Kidney tubule cell (primary cell): Measurements from ENCODE around the gene MLC1.

Experiments
- DNase-seq: peaks from one replicate; pipeline ENCODE4 v3.0.0-alpha.2; 2018; ENCODE audit warnings: low spot score

MLC1 gene

DNA sequence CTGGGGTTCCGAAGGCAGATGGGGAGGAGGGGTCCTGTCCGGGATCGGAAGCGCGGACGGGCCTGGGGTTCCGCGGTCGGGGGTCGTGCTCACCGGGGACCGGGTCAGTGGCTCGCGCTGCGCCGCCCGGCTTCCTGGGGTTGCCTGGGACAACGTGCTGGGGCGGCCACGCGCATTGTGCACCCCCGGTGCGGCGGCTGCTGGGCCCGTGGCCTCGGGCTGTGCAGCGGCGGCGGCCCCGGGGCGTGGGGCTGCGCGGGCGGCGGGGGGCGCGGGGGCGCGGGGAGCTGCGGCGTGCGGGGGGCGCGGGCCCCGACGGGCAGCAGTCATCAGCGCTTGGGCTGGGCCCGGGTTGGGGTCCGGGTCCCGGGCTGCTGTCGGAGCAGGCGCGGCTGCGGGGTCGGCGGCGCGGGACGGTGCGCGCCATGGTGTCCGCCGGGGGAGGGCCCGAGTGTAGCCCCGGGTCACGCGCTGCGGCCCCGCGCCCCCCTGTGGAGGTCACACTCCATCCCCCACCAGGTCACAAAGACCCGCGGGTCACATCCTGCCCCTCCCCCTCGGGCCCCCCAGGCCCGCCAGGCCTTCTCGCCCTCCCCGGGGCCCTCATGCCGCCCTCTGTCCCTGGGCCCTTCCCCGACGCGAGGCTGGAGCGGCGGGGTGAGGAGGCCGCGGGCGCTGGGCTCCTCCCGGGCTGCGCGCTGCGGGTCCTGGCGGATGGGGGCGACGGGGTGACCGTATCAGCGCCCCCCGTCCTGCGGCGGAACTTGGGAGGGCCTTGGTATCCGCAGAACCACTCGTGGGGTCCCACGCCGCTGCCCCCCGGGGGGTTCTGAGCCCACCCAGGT, 26.9 kb downstream of the MLC1 start, which contains the start of gene TTLL8:
Gene TTLL8 (minus strand): TSS at position 238 of the 845 bp plus-strand sequence.
- DNase-seq = no peak

- no peak for DNase-seq
Observed at GRCh38 chr22:50057278-50058060, 27.8 kb downstream of the MLC1 start.

DNA sequence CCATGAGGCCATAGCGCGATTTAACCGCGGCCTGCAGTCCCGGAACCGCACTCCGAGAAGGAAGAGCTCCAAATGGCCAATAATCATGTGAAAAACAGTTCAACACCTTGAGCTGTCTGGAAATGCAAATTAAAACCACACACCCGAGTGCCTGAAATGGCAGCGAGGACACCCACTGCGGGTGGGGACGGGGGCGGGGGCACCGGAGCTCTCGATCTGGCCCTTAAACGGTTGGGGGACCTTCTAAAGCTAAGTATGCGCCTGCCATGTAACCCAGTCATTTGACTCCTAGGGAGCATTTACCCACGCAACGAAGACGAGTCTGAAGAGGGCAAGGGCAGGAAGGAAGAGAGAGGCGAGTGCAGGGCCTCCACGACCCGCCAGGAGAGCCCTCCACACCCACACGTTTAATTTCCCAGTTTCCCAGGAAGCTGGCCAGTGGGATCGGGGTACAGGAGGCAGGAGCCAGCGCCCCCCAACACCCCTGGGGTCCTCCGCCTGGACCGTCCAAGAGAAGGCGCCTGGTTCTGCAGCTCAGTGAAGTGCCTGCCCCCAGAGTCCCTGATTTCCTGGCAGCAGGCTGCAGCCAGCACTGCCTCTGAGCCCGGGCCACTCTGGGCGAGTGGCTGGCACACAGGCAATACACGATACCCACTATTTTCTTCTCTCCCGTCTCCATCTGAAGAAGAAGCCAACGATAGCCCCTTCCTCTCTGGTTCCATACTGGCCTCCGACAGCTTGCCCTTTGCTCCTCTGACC, 28.8 kb downstream of the MLC1 start:
- no peak for DNase-seq

GRCh38 chr22:50053861-50054260, 31.4 kb downstream of the MLC1 start:
- no peak for DNase-seq

DNA sequence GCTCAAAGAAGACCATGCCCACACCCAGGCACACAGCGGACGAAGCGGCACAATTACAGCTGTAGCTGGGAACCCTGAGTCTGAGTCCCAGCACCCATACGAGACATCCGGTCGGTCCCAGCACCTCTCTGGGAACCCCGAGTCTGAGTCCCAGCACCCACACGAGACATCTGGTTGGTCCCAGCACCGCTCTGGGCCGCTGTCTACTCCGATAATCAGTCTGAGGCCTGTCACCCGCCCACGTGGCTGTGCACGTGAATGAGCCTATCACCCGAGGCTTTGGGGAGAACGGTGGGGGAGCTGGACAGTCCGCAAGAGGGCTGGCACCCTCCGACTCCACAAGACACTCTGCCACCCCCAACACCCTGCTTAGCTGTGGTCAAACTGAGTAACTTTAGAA, 33.3 kb downstream of the MLC1 start:
- DNase-seq = no peak

GRCh38 chr22:50049299-50050195, 35.7 kb downstream of the MLC1 start:
- DNase-seq = no peak

- DNase-seq = no peak
Observed at GRCh38 chr22:50048836-50049235, 36.4 kb downstream of the MLC1 start.

- DNase-seq = no peak
Observed at GRCh38 chr22:50048061-50048765, 37.0 kb downstream of the MLC1 start.

DNA sequence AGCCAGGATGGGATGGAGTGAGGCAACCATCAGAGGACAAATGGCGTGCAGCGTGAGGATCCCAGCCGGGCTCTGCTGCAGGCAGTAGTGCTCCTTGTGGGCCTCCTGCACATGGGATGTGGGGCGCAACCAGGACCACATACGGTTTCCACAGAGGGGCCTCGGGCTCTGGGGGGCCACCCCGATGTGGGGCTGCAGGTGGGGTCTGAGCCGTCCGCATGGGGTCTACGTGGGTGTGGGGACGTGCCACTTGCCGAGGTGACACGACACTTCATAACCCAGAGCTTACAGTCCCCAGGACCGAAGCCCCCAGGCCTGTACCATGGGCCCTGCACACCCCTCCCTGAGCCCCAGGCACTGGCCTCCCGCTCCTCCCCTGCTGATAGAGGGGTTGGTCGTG, 37.9 kb downstream of the MLC1 start:
- no peak for DNase-seq

- DNase-seq = no peak
Observed at GRCh38 chr22:50046481-50047245, 38.6 kb downstream of the MLC1 start.

GRCh38 chr22:50046019-50046415, 39.2 kb downstream of the MLC1 start:
- DNase-seq = no peak

- DNase-seq = no peak
Observed at GRCh38 chr22:50045211-50046018, 39.8 kb downstream of the MLC1 start.

- no peak for DNase-seq
Observed at GRCh38 chr22:50044485-50045118, 40.6 kb downstream of the MLC1 start.

DNA sequence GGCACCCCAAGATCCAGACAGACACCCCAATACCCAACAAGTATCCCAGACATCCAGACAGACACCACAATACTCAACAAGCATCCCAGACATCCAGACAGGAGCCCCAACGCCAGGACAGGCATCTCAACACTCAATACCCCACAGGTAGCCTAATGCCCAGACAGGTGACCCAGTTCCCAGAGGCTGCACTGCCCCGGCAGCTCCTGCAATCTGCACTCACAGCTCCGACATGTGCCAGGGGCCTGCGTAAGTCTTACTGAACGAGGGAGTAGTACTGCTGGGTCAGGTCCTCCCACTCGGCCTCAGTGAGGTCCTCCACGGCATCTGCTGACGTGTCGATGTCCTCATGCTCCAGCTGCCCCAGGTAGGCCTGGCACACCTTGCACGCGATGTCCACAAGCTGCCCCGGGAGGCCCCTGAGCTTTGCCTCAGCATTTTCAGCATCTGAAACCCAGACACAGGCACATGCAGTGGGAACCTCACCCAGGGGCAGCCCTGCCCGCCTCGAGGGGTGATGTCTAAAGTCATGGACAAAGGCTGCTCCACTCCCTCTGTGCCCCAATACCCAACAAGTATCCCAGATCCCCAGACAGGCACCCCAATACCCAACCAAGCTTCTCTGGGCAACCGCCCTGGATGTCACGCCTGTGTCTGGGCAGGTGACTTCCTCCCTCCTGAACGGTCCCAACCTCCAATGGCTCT, 43.7 kb downstream of the MLC1 start:
- no peak for DNase-seq

GRCh38 chr22:50040717-50041116, 44.5 kb downstream of the MLC1 start:
- DNase-seq = no peak

DNA sequence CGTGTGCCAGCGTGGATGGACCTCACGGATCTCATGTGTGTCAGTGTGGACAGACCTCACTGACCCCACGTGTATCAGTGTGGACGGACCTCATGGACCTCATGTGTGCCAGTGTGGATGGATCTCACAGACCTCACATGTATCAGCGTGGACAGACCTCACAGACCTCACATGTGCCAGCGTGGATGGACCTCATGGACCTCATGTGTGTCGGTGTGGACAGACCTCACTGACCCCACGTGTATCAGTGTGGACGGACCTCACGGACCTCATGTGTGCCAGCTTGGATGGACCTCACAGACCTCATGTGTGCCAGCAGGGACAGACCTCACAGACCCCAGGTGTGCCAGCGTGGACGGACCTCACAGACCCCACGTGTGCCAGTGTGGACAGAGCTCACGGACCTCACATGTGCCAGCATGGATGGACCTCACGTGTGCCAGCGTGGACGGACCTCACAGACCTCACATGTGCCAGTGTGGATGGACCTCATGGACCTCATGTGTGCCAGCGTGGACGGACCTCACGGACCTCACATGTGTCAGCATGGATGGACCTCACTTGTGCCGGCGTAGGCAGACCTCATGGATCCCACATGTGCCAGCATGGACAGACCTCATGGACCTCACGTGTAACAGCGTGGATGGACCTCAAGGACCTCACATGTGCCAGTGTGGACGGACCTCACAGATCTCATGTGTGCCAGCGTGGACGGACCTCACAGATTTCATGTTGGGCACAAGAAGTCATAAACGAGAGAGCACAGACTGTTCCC, 45.4 kb downstream of the MLC1 start:
- DNase-seq = no peak
